ENCODE results near the gene SELENON. TPM values are rescaled to one million over a fixed set of nuclear protein-coding genes. Genes with fewer than 3 reads are reported as not detected.
A peak's percentile ranks its signal among the peaks of the same experiment; 100 is the strongest.

Gene SELENON
- total and polyA plus RNA-seq, 9 of the 15 experiments (the other 6 are each of a cell fraction or from before 2014, with no cell fraction given), result 0.43 to 26.7 (median 7.0) TPM

DNA sequence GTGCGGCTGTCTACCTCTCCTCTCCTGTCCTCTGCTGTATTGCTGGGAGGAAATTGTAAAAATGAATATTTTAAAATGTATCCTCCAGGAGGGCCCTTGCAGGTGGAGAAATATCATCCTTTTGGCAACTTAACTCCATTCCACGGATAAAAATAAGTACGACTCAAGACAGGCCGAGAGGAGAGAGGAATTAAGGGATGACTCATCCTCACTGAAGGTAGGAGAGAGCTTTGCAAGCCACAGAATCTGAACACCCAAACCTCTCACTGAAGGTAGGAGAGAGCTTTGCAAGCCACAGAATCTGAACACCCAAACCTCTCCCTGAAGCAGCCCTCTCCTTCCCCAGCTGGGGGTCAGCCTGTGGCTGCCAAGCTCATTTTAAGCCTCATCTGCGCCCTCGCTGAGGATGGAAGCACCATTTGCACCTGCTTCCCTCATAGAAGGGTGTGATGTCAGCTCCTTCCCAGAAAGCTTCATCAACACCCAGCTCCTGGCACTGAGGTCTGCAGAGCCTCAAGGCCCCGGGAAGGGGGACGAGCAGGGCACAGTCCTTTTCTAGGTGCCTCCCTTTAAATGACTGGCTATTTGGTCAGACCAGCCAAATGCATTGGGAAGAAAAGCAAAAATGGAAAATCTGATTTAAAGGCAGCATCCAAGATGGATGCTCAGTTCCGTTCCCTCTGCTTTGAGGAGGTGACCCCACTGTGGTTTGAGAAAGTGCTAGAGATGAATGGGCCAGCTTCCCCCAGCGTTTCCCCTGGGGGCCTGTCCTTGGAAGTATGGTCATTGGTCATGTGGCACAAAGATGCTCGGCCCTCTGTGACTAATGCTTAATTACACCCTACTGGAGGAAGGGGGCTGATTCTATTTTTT is 12.9 kb upstream of the SELENON start:
- H3K36me3 ChIP-seq (ENCODE audit: control insufficient read depth, insufficient read depth, low read length), result no peaks in the 10 kb centered on the region

More for the DNA sequence above, 12.9 kb upstream of the SELENON start:
- in situ Hi-C loops (cut with MboI), result no loop called here
- BruUV-seq (replicated peaks), result no TSS peak
- POLR2A ChIA-PET, result interaction anchor here (0.6 to 1.5 kb wide), 7 partner anchors 9 to 685 kb away, joined by 3 to 6 read pairs (median 3); partner anchors contain the start of gene HMGN2
- Histone ChIP-seq H3K9ac (ENCODE audit: insufficient read depth in 1 of 2, low read depth in 2 of 2, low read length in 2 of 2) (no peak overlapping the region), H3K4me2 (ENCODE audit: insufficient read depth, low read length) (no peak overlapping the region), H3K4me3 (no peak overlapping the region), H3K27me3 (ENCODE audit: control insufficient read depth in 2 of 2, insufficient read depth in 2 of 2, low read length in 2 of 2) (peaks cover 21 to 41% of the 10 kb centered on the region in 2 experiments), H4K20me1 (replicated peaks; ENCODE audit: control insufficient read depth, insufficient read depth, low read length) (0 out of 2 replicates have a peak, but pooled peaks cover 5% of the 10 kb centered on the region), H3K79me2 (ENCODE audit: control insufficient read depth, insufficient read depth, low read length) (no peaks in the 10 kb centered on the region), H3K27ac (ENCODE audit: extremely low read depth, low read depth, low read length) (no peak overlapping the region), H3K9me3 (replicated peaks; ENCODE audit: control insufficient read depth, insufficient read depth, low read depth, low read length) (no peaks in the 10 kb centered on the region), H3K4me1 (replicated peaks in 1 of 2; ENCODE audit: control insufficient read depth in 2 of 2, insufficient read depth in 2 of 2, low read length in 2 of 2) (peaks cover 24 to 26% of the 10 kb centered on the region in 2 experiments), H3K9me1 (ENCODE audit: control insufficient read depth, insufficient read depth, low read length) (peaks cover 3% of the 10 kb centered on the region), H2AFZ (ENCODE audit: low read depth, low read length) (no peak overlapping the region)
- intact Hi-C loops (cut with micrococcal nuclease), result no loop called here
- ATAC-seq, result no peak
- DNase-seq (ENCODE audit: extremely low read depth in 1 of 4, low spot score in 3 of 4), result no peak
- CTCF ChIA-PET (ENCODE audit: low intra/inter-chr PET ratio), result no interaction called here
- TF ChIP-seq JUND (IDR thresholded peaks at IDR 0.05; ENCODE audit: borderline replicate concordance, low read depth, low read length), result peak; percentile 80
- TF ChIP-seq JUND (tag; IDR thresholded peaks at IDR 0.05; ENCODE audit: borderline replicate concordance, low read depth, low read length), result peak; percentile 80; the same call in 2 of the 3 replicates
- TF ChIP-seq, protein P1, sequence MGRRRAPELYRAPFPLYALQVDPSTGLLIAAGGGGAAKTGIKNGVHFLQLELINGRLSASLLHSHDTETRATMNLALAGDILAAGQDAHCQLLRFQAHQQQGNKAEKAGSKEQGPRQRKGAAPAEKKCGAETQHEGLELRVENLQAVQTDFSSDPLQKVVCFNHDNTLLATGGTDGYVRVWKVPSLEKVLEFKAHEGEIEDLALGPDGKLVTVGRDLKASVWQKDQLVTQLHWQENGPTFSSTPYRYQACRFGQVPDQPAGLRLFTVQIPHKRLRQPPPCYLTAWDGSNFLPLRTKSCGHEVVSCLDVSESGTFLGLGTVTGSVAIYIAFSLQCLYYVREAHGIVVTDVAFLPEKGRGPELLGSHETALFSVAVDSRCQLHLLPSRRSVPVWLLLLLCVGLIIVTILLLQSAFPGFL (CRISPR knock-in tag; IDR thresholded peaks at IDR 0.05), result no peak
- peak; percentile 73 for TF ChIP-seq FOSL1 (tag; conservative IDR thresholded peaks at IDR 0.05)
- TF ChIP-seq CBX8 (IDR thresholded peaks at IDR 0.05; ENCODE audit: borderline replicate concordance, extremely low read depth, low read depth, low read length, poor library complexity, severe bottlenecking), result no peak
- peak; percentile 91 for TF ChIP-seq ATF3 (IDR thresholded peaks at IDR 0.05)
- no peak for TF ChIP-seq ATF3 (CRISPR knock-in tag; conservative IDR thresholded peaks at IDR 0.05)
- TF ChIP-seq CREB1 (IDR thresholded peaks at IDR 0.05), result no peak
- TF ChIP-seq CREB1 (CRISPR knock-in tag; IDR thresholded peaks at IDR 0.05), result peak; percentile 16; the same call in 1 of the 2 replicates
- no peak for TF ChIP-seq MEF2D (tag; conservative IDR thresholded peaks at IDR 0.05; ENCODE audit: low read depth)
- peak; percentile 67 for FAIRE-seq
- 17% methylated on average over 11 of the region's 11 CpGs for WGBS (ENCODE audit: insufficient coverage, low coverage, missing lambda C conversion rate)

All from K562 (cell line).